GM12864 (cell line): ENCODE measurements around the gene SLC26A8.
"Not testable (repeated sequence)": the region's sequence is repeated elsewhere in the genome, so short reads cannot be mapped to it uniquely, and the experiment has no call there.

Experiments used
- DNase-seq: peaks from one replicate; pipeline ENCODE4 v3.0.0-alpha.2; 2011; ENCODE audit warnings: low read depth
- H3K4me3 ChIP-seq: 2 replicates; pipeline ENCODE4 v1.5.1; 2011; ENCODE audit warnings: mild to moderate bottlenecking, low read depth, low read length, control low read depth
- CTCF ChIP-seq: IDR thresholded peaks from 2 replicates; pipeline ENCODE4 v1.5.1; 2011; ENCODE audit warnings: low read depth, mild to moderate bottlenecking, moderate library complexity, low read length, control low read depth, inconsistent platforms; ENCODE audit errors: missing control alignments

The SLC26A8 gene

GRCh38 chr6:36020154-36020553 is 4.3 kb downstream of the SLC26A8 start:
- no peak for TF ChIP-seq CTCF
- no peak overlapping the region for H3K4me3 ChIP-seq
- no peak for DNase-seq

GRCh38 chr6:36019167-36019566 is 5.3 kb downstream of the SLC26A8 start:
- H3K4me3 ChIP-seq = no peak overlapping the region
- DNase-seq = no peak
- TF ChIP-seq CTCF = no peak

GRCh38 chr6:36018339-36018738 is 6.1 kb downstream of the SLC26A8 start:
- no peak overlapping the region for H3K4me3 ChIP-seq
- DNase-seq = no peak
- TF ChIP-seq CTCF = no peak

- TF ChIP-seq CTCF = no peak
Measured at GRCh38 chr6:36015666-36016065, 8.8 kb downstream of the SLC26A8 start.

GRCh38 chr6:36000451-36000850 is 24.0 kb downstream of the SLC26A8 start:
- TF ChIP-seq CTCF = no peak
- no peak overlapping the region for H3K4me3 ChIP-seq
- no peak for DNase-seq

More at GRCh38 chr6:36015666-36016065, 8.8 kb downstream of the SLC26A8 start:
- no peak for DNase-seq
- H3K4me3 ChIP-seq = no peak overlapping the region

- no peak for DNase-seq
- no peak overlapping the region for H3K4me3 ChIP-seq
- TF ChIP-seq CTCF = no peak
Measured at GRCh38 chr6:35993150-35993549, 31.3 kb downstream of the SLC26A8 start.

- not testable (repeated sequence) for DNase-seq, H3K4me3 ChIP-seq
Measured at GRCh38 chr6:35988047-35988446, 36.4 kb downstream of the SLC26A8 start.

- H3K4me3 ChIP-seq = no peak overlapping the region
- DNase-seq = no peak
- TF ChIP-seq CTCF = no peak
Measured at GRCh38 chr6:35984701-35985100, 39.7 kb downstream of the SLC26A8 start.
